ENCODE data around the gene UBXN10. TPM values are rescaled to one million over a fixed set of nuclear protein-coding genes. Genes with fewer than 3 reads are reported as not detected.

The UBXN10 gene
- total RNA-seq, 4 donors from 2014 or later: 0.94 to 5.7 (median 2.2) TPM

GRCh38 chr1:20143318-20143717, 42.6 kb upstream of the UBXN10 start:
- H3K36me3 ChIP-seq: no peaks in the 10 kb centered on the region
- H3K9me3 ChIP-seq: no peaks in the 10 kb centered on the region
- H3K27ac ChIP-seq: no peak overlapping the region
- H3K4me1 ChIP-seq: no peaks in the 10 kb centered on the region
- H3K27me3 ChIP-seq: no peaks in the 10 kb centered on the region
- no peak for TF ChIP-seq POLR2A (IDR thresholded peaks at IDR 0.05)
- no peak for TF ChIP-seq CTCF (IDR thresholded peaks at IDR 0.05)
- H3K4me3 ChIP-seq: no peak overlapping the region
- DNase-seq: no peak

- TF ChIP-seq POLR2A (IDR thresholded peaks at IDR 0.05): no peak
- Histone ChIP-seq H3K27ac (no peak overlapping the region), H3K4me3 (no peak overlapping the region), H3K27me3 (no peaks in the 10 kb centered on the region), H3K36me3 (no peaks in the 10 kb centered on the region), H3K4me1 (no peaks in the 10 kb centered on the region), H3K9me3 (no peaks in the 10 kb centered on the region)
- no peak for DNase-seq
These were observed 41.9 kb upstream of the UBXN10 start for GRCh38 chr1:20143734-20144565.

- H3K27me3 ChIP-seq: no peaks in the 10 kb centered on the region
- peak in 1 of 3 donors; percentile 27 for DNase-seq
- TF ChIP-seq CTCF (IDR thresholded peaks at IDR 0.05) (no peak), POLR2A (IDR thresholded peaks at IDR 0.05) (no peak)
- H3K27ac ChIP-seq: no peak overlapping the region
- no peaks in the 10 kb centered on the region for H3K36me3 ChIP-seq
- H3K4me3 ChIP-seq: no peak overlapping the region
- H3K9me3 ChIP-seq: no peaks in the 10 kb centered on the region
- H3K4me1 ChIP-seq: peaks cover 0 to 6% (median 3%) of the 10 kb centered on the region in 4 donors
These were observed 37.9 kb upstream of the UBXN10 start for GRCh38 chr1:20147846-20148570.

GRCh38 chr1:20148571-20149500, 37.1 kb upstream of the UBXN10 start:
- DNase-seq: no peak
- H3K27me3 ChIP-seq: no peaks in the 10 kb centered on the region
- H3K27ac ChIP-seq: no peak overlapping the region
- no peak for TF ChIP-seq POLR2A (IDR thresholded peaks at IDR 0.05)
- no peak for TF ChIP-seq CTCF (IDR thresholded peaks at IDR 0.05)
- H3K9me3 ChIP-seq: no peaks in the 10 kb centered on the region
- H3K36me3 ChIP-seq: no peaks in the 10 kb centered on the region
- peaks cover 0 to 6% (median 3%) of the 10 kb centered on the region in 4 donors for H3K4me1 ChIP-seq
- no peak overlapping the region for H3K4me3 ChIP-seq

DNA sequence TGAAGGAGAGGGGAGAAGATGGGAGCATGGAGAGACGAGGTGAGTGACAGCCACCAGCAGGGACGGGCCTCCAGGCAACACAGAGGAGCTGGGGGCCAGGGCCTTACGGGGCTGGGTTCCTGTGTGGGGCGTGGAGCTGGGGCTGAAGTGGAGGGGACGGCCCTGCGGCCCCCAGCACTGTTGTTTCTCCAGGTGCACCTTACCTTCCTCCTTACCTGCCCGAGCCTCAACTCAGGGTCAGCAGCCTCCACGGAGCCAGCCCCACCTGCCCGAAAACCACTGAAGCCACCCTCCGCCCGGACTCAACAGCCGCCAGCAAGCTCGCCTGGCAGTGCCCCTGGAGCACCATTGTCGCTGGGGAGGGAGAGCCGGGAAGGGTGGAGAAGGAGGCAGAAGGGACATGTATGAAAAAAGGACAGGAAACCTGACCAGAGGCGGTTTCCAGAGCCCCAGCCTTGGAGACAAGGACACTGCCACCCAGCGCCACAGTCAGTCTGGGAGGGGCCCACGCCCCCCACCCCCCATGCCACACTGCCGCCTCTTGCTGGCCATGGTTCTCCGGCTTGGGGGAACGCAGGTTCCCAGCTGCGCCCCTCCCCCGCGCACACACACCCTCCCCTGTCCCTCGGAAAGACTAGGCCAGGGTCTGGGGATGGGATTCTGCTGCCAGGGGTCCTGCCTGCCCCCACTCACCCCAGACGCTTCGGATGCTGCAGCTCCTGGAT, 36.1 kb upstream of the UBXN10 start:
- no peak overlapping the region for H3K4me3 ChIP-seq
- H3K27ac ChIP-seq: no peak overlapping the region
- no peaks in the 10 kb centered on the region for H3K9me3 ChIP-seq
- no peaks in the 10 kb centered on the region for H3K36me3 ChIP-seq
- TF ChIP-seq CTCF (IDR thresholded peaks at IDR 0.05): no peak
- no peak for TF ChIP-seq POLR2A (IDR thresholded peaks at IDR 0.05)
- peaks cover 0 to 10% (median 3%) of the 10 kb centered on the region in 4 donors for H3K4me1 ChIP-seq
- DNase-seq: no peak
- H3K27me3 ChIP-seq: no peaks in the 10 kb centered on the region
